ENCODE data around the gene SETD1A.

The SETD1A gene

DNA sequence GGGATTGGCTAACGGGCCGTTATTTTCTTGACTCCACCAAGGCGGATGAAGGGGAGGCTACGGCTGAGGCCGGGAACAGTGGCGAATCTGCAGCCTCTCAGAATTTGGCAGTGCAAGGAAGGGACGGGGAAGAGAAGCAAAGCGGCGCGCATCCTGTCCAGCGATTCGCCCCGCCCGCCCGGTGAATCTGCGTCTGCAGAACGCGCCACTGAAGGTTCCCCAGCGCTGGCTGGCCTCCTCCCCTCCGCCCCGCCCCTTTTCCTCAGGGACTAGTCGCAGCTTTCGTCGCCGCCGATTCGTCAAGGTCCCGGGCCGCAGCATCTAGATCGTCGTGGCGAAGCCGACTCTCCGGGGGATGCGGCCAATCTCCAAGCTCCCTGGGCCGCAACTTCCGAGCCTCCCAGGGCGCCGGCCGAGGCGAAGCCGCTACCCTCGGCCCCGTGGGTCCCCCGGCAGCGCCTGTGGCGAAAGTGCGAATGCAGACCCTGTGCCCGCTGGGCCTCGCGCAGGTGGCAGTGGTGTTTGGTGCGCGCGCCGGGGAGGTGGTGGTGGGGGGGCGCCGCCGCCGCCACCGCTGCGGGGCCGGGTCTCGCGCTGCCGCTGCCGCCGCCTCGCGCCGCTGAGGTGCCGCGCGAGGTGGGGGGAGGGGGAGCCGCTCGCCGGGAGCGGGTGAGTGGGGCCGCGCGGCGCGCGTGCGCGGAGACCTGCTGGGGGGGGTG, at the start of gene SETD1A:
SETD1A (plus strand) TSS at position 299 of the 719 bp plus-strand sequence. CDS start 978 bp downstream, outside the sequence.
- Histone ChIP-seq H2AFZ (ENCODE audit: low read depth, low read length) (peak within 1 kb of the TSS; percentile 68), H3K36me3 (ENCODE audit: insufficient read depth, low read length) (peaks cover 36% of the 10 kb centered on the region), H3K27me3 (ENCODE audit: insufficient read depth, low read length) (no peaks in the 10 kb centered on the region), H3K4me1 (ENCODE audit: insufficient read depth, low read length) (peaks cover 8% of the 10 kb centered on the region), H3K4me3 (ENCODE audit: low read length) (peak within 1 kb of the TSS; percentile 67), H3K9me3 (ENCODE audit: low read length) (no peaks in the 10 kb centered on the region)

- Histone ChIP-seq H3K27me3 (ENCODE audit: insufficient read depth, low read length) (no peaks in the 10 kb centered on the region), H3K9me3 (ENCODE audit: low read length) (no peaks in the 10 kb centered on the region), H3K36me3 (ENCODE audit: insufficient read depth, low read length) (no peaks in the 10 kb centered on the region), H3K4me3 (ENCODE audit: low read length) (no peak overlapping the region), H3K4me1 (ENCODE audit: insufficient read depth, low read length) (peaks cover 7% of the 10 kb centered on the region), H2AFZ (ENCODE audit: low read depth, low read length) (no peak overlapping the region)
These were observed 47.0 kb upstream of the SETD1A start for GRCh38 chr16:30910427-30911029.

GRCh38 chr16:30912794-30913412, 44.7 kb upstream of the SETD1A start:
- H2AFZ ChIP-seq (ENCODE audit: low read depth, low read length): no peak overlapping the region
- H3K4me1 ChIP-seq (ENCODE audit: insufficient read depth, low read length): no peaks in the 10 kb centered on the region
- H3K36me3 ChIP-seq (ENCODE audit: insufficient read depth, low read length): no peaks in the 10 kb centered on the region
- H3K4me3 ChIP-seq (ENCODE audit: low read length): no peak overlapping the region
- no peaks in the 10 kb centered on the region for H3K27me3 ChIP-seq (ENCODE audit: insufficient read depth, low read length)
- H3K9me3 ChIP-seq (ENCODE audit: low read length): no peaks in the 10 kb centered on the region

DNA sequence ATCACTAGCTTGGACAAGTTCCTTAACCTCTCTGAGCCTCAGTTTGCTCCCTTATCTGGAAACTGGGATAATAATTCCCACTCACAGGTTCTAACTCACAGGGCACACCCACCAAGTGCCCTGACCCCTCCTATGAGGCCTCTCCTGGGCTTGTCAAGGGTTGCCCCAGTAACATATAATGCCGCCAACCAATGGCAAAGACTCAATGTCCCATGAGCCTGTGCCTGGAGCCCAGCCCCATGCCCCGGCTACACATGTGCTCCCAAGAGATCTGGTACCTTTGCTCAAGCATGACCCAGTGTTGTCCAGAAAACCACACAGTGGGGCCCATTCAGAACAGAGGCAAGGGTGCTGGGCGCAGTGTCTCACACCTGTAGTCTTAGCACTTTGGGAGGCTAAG, 42.7 kb upstream of the SETD1A start:
- H3K4me3 ChIP-seq (ENCODE audit: low read length): no peak overlapping the region
- H3K27me3 ChIP-seq (ENCODE audit: insufficient read depth, low read length): no peaks in the 10 kb centered on the region
- H3K36me3 ChIP-seq (ENCODE audit: insufficient read depth, low read length): no peaks in the 10 kb centered on the region
- H2AFZ ChIP-seq (ENCODE audit: low read depth, low read length): no peak overlapping the region
- no peaks in the 10 kb centered on the region for H3K9me3 ChIP-seq (ENCODE audit: low read length)
- H3K4me1 ChIP-seq (ENCODE audit: insufficient read depth, low read length): no peaks in the 10 kb centered on the region

GRCh38 chr16:30918614-30919013, 38.9 kb upstream of the SETD1A start:
- H3K27me3 ChIP-seq (ENCODE audit: insufficient read depth, low read length): no peaks in the 10 kb centered on the region
- no peak overlapping the region for H2AFZ ChIP-seq (ENCODE audit: low read depth, low read length)
- no peak overlapping the region for H3K4me3 ChIP-seq (ENCODE audit: low read length)
- no peaks in the 10 kb centered on the region for H3K9me3 ChIP-seq (ENCODE audit: low read length)
- no peaks in the 10 kb centered on the region for H3K4me1 ChIP-seq (ENCODE audit: insufficient read depth, low read length)
- H3K36me3 ChIP-seq (ENCODE audit: insufficient read depth, low read length): no peaks in the 10 kb centered on the region

DNA sequence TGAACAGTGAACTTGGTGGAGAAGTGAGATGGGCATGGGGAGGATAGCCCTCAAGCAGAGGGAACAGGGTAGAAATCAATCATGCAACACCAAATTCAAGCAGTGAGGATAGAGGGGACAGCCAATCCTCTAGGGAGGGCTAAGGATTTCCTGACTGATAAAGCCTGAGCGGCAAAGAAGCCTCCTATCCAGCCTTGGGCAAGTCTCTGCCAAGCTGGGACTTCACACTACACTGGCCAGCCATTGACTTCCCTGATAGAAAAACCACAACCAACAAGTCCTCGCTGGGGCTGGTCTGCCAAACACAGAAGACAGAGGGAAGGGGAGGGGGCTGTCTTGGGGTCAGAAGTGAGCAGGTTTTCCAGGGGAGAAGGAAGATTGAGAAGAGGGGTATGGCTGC, 36.7 kb upstream of the SETD1A start:
- H3K4me3 ChIP-seq (ENCODE audit: low read length): no peak overlapping the region
- H2AFZ ChIP-seq (ENCODE audit: low read depth, low read length): no peak overlapping the region
- H3K36me3 ChIP-seq (ENCODE audit: insufficient read depth, low read length): peaks cover 3% of the 10 kb centered on the region
- peaks cover 15% of the 10 kb centered on the region for H3K4me1 ChIP-seq (ENCODE audit: insufficient read depth, low read length)
- H3K9me3 ChIP-seq (ENCODE audit: low read length): no peaks in the 10 kb centered on the region
- H3K27me3 ChIP-seq (ENCODE audit: insufficient read depth, low read length): no peaks in the 10 kb centered on the region

DNA sequence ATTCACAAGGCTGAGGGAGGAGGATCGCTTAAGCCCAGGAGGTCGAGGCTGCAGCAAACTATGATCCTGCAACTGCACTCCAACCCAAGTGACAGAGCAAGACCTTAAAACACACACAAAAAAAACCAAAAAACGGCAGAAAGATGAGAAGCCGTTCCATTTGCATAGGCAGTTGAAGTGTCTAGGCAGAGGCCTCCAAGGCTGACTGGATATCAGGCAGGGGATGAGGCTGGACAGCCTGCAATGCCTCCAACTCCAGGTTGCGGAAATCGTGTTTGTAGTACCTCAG, 36.2 kb upstream of the SETD1A start:
- Histone ChIP-seq H3K36me3 (ENCODE audit: insufficient read depth, low read length) (peaks cover 4% of the 10 kb centered on the region), H3K27me3 (ENCODE audit: insufficient read depth, low read length) (no peaks in the 10 kb centered on the region), H3K4me3 (ENCODE audit: low read length) (no peak overlapping the region), H3K9me3 (ENCODE audit: low read length) (no peaks in the 10 kb centered on the region), H3K4me1 (ENCODE audit: insufficient read depth, low read length) (peaks cover 18% of the 10 kb centered on the region), H2AFZ (ENCODE audit: low read depth, low read length) (no peak overlapping the region)

- Histone ChIP-seq H3K4me3 (ENCODE audit: low read length) (peak overlapping the region; percentile 62), H3K4me1 (ENCODE audit: insufficient read depth, low read length) (peaks cover 18% of the 10 kb centered on the region), H2AFZ (ENCODE audit: low read depth, low read length) (peak overlapping the region; percentile 31), H3K27me3 (ENCODE audit: insufficient read depth, low read length) (no peaks in the 10 kb centered on the region), H3K9me3 (ENCODE audit: low read length) (no peaks in the 10 kb centered on the region), H3K36me3 (ENCODE audit: insufficient read depth, low read length) (peaks cover 8% of the 10 kb centered on the region)
These were observed 35.7 kb upstream of the SETD1A start for GRCh38 chr16:30921748-30922419.

- no peaks in the 10 kb centered on the region for H3K27me3 ChIP-seq (ENCODE audit: insufficient read depth, low read length)
- peak overlapping the region; percentile 31 for H2AFZ ChIP-seq (ENCODE audit: low read depth, low read length)
- H3K4me1 ChIP-seq (ENCODE audit: insufficient read depth, low read length): peaks cover 18% of the 10 kb centered on the region
- H3K4me3 ChIP-seq (ENCODE audit: low read length): peak overlapping the region; percentile 62
- H3K9me3 ChIP-seq (ENCODE audit: low read length): no peaks in the 10 kb centered on the region
- peaks cover 14% of the 10 kb centered on the region for H3K36me3 ChIP-seq (ENCODE audit: insufficient read depth, low read length)
These were observed 35.1 kb upstream of the SETD1A start for GRCh38 chr16:30922420-30922959.

- H3K9me3 ChIP-seq (ENCODE audit: low read length): no peaks in the 10 kb centered on the region
- no peaks in the 10 kb centered on the region for H3K27me3 ChIP-seq (ENCODE audit: insufficient read depth, low read length)
- H3K4me3 ChIP-seq (ENCODE audit: low read length): peak overlapping the region; percentile 56
- H2AFZ ChIP-seq (ENCODE audit: low read depth, low read length): no peak overlapping the region
- H3K36me3 ChIP-seq (ENCODE audit: insufficient read depth, low read length): peaks cover 15% of the 10 kb centered on the region
- peaks cover 18% of the 10 kb centered on the region for H3K4me1 ChIP-seq (ENCODE audit: insufficient read depth, low read length)
These were observed 34.5 kb upstream of the SETD1A start for GRCh38 chr16:30922960-30923535.

DNA sequence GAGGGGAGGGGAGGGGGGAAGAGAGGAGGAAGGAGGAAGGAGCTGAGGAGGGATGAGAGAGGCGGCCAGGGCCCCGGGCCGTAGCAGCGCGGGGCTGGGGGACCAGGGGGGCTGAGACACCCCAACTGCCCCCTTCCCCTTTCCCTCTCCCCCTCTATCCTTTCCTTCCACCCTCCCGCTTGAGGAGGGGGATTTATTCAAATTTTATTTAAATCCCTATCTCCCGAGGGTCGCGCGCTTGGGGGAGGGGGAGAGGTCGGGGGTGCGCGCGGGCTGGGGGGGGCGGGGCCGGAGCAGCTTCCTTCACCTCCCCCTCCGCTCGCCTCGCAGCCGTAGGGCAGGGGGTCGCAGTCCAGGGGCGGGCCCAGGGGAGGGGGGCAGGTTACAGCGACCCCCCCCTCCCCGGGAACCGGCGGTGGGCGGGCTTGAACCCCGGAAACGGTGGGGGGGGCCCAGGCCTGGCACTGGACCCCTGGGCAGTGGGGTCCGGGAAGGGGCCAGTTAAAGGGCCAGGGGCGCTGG, 33.9 kb upstream of the SETD1A start, which contains the start of gene FBXL19:
FBXL19 (plus strand) TSS at position 19 of the 522 bp plus-strand sequence. CDS start 2,183 bp downstream, outside the sequence.
- no peaks in the 10 kb centered on the region for H3K9me3 ChIP-seq (ENCODE audit: low read length)
- H3K36me3 ChIP-seq (ENCODE audit: insufficient read depth, low read length): peaks cover 20% of the 10 kb centered on the region
- H3K4me1 ChIP-seq (ENCODE audit: insufficient read depth, low read length): peaks cover 18% of the 10 kb centered on the region
- H2AFZ ChIP-seq (ENCODE audit: low read depth, low read length): no peak within 1 kb of the TSS
- H3K4me3 ChIP-seq (ENCODE audit: low read length): peak within 1 kb of the TSS; percentile 62
- H3K27me3 ChIP-seq (ENCODE audit: insufficient read depth, low read length): no peaks in the 10 kb centered on the region

DNA sequence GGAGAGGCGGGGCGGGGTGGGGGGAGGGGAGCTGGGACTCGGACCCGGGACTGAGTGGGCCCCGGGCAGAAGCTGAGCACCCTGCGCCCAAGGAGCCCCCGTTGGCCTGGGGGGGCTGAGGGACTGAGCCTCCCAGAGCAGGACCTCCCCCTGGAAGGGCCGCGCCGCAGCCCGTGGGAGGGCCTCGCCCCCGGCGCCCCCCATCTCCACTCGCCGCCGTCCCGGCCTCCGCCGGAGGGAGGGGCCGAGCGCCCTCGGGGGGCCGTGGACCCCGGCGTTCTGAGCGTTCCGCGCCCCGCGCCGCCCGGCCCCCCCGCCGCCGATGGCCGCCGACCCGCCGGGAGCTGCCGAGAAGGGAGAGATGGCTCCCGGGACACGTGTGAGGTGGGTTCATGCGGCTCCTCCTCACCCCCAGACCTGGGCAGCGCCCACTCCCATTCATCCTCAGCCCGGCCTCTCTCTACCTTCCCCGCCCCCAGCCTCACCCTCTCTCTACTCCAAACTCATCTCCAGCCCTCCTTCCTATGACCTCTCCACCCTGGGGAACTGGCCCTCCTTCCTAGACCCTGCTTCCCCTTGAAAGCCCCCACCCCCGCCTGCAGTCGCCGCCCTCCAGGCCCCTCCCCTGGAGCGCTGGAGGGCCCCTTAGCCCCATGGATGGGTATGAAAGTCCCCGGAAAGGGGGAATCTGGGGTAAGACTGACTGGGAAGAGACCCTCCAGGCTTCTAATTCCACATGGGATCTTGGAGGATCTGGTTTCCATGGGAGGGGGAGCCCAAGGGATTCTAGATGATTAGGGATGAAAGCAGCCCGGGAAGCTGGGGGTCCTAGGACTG, 33.3 kb upstream of the SETD1A start:
- peaks cover 26% of the 10 kb centered on the region for H3K36me3 ChIP-seq (ENCODE audit: insufficient read depth, low read length)
- H3K4me3 ChIP-seq (ENCODE audit: low read length): peak overlapping the region; percentile 56
- no peaks in the 10 kb centered on the region for H3K9me3 ChIP-seq (ENCODE audit: low read length)
- peaks cover 18% of the 10 kb centered on the region for H3K4me1 ChIP-seq (ENCODE audit: insufficient read depth, low read length)
- H2AFZ ChIP-seq (ENCODE audit: low read depth, low read length): no peak overlapping the region
- H3K27me3 ChIP-seq (ENCODE audit: insufficient read depth, low read length): no peaks in the 10 kb centered on the region
